Posterior cingulate gyrus (tissue), 11 donors: ENCODE results near the gene LYZL1.
"Not testable (repeated sequence)": the region's sequence is repeated elsewhere in the genome, so short reads cannot be mapped to it uniquely, and the experiment has no call there.

Experiments used
- DNase-seq, 10 donors: peaks; one replicate each; pipeline versions ENCODE4 v3.0.0 to v3.0.0-alpha.2; 2020 to 2021; ENCODE audit warnings: mixed read lengths in 3 of 10
- intact Hi-C: fragments of 100-400 bp; cut with DNase I; formaldehyde crosslinking; loops from one replicate; pipeline ENCODE4 v1.15.1; 2023

Gene LYZL1

DNA sequence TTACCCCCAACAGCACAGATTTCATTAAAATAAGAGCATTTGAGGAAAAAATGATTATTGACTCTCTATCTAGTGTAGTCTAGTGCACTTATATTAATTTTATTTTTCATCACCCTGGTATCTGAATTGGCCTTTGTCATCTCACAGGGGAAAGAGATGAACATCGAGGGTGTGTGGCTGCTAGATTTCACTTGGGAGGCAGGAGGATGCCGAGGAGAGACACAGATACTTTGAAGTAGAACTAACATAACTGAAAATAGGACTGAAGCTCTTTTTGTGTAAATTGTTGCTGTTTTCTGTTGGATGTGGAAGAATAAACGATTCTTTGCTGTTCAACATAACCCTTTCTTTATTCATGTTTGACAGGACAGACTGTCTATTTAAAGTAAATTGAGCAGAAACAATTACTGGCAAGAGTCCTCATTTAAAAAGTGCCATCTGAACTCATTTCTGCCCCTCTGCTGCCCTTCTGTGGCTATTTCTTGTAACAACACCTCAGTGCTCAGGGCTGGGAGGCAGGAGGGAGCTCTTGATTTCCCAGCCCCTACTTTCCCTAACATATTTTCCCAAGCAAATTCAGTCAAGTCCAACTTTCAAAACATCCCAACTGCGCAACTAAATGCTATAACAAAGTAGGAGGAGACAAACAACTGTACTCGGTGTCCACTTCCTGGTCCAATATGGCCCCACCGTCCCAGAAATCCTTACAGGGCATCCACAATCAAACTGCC, 15.6 kb downstream of the LYZL1 start:
- peak in 9 of 10 donors; percentile 37 to 92 (median 69) for DNase-seq
- intact Hi-C loops = loop anchor here (2.0 to 10.0 kb wide), 3 partner anchors 62 to 680 kb away; no protein-coding TSS in a partner anchor

DNA sequence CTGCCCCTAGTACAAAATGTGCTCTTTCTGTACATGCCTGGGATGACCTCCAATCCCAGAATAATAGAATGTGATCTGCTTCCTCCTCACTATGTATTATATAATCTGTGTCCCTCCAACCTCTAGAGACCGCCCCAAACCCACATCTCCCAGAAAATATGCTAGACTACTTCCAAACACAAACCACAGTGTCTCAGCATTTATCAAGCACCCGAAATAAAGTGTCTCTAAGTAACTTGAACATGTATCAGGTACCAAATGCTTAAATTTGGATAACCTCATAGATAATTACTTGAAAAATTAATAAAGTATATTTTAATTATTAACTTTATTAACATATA, 16.1 kb downstream of the LYZL1 start:
- intact Hi-C loops = loop anchor here (2.0 to 10.0 kb wide), 3 partner anchors 63 to 680 kb away; no protein-coding TSS in a partner anchor
- DNase-seq = no peak

- DNase-seq = no peak
- intact Hi-C loops = loop anchor here (10.0 kb wide), 1 partner anchor 682 kb away; no protein-coding TSS in a partner anchor
Measured at GRCh38 chr10:29306688-29307087, 17.8 kb downstream of the LYZL1 start.

DNA sequence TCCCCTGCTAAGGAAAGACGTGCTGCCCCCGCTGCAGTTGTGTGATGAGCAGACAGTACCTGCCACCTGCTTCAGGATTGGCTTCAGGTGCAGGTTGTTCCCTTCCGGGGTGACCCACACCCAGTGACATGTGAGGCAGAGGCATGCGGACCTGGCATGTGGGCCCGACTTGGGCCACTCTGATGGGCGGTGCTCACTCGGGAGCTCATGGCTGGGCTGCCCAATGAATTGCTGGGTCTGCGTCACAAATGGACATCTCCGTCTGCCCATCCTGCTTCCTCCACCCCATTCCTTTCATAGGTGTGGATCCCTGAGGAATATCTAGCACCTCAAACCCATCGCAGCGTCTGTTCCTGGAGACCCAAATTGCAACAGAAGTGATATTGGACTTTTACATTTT, 19.3 kb downstream of the LYZL1 start:
- intact Hi-C loops = loop anchor here (10.0 kb wide), 1 partner anchor 683 kb away; no protein-coding TSS in a partner anchor
- peak in 1 of 10 donors; percentile 81 for DNase-seq

- no peak for DNase-seq
- intact Hi-C loops = loop anchor here (10.0 kb wide), 1 partner anchor 685 kb away; no protein-coding TSS in a partner anchor
Measured at GRCh38 chr10:29309465-29309864, 20.6 kb downstream of the LYZL1 start.

GRCh38 chr10:29310463-29310862, 21.6 kb downstream of the LYZL1 start:
- intact Hi-C loops = loop anchor here (10.0 kb wide), 1 partner anchor 176 kb away; no protein-coding TSS in a partner anchor
- not testable (repeated sequence) for DNase-seq

DNA sequence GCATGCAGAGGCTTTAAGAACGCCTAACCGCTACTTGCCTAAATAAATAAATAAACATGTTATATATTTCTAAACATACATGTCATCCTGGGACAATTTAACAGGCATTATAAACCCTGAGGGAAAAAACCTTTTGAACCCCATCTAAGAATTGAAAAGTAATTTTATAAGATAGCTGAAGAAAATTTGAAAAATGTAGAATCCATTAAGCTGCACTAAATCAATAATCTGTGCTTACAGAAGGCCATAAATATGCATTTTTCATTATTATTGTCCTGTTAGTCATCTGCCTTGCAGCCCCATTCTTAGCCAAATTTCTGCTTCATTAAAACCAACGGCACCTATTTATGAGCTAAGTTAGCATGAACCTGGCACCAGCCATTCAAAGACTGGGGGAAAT, 24.2 kb downstream of the LYZL1 start:
- DNase-seq = no peak
- intact Hi-C loops = loop anchor here (10.0 kb wide), 1 partner anchor 178 kb away; no protein-coding TSS in a partner anchor

- intact Hi-C loops = loop anchor here (10.0 kb wide), 1 partner anchor 180 kb away; no protein-coding TSS in a partner anchor
- no peak for DNase-seq
Measured at GRCh38 chr10:29314726-29315125, 25.9 kb downstream of the LYZL1 start.

- no peak for DNase-seq
- intact Hi-C loops = loop anchor here (10.0 kb wide), 1 partner anchor 181 kb away; no protein-coding TSS in a partner anchor
Measured at GRCh38 chr10:29315814-29316213, 26.9 kb downstream of the LYZL1 start.

DNA sequence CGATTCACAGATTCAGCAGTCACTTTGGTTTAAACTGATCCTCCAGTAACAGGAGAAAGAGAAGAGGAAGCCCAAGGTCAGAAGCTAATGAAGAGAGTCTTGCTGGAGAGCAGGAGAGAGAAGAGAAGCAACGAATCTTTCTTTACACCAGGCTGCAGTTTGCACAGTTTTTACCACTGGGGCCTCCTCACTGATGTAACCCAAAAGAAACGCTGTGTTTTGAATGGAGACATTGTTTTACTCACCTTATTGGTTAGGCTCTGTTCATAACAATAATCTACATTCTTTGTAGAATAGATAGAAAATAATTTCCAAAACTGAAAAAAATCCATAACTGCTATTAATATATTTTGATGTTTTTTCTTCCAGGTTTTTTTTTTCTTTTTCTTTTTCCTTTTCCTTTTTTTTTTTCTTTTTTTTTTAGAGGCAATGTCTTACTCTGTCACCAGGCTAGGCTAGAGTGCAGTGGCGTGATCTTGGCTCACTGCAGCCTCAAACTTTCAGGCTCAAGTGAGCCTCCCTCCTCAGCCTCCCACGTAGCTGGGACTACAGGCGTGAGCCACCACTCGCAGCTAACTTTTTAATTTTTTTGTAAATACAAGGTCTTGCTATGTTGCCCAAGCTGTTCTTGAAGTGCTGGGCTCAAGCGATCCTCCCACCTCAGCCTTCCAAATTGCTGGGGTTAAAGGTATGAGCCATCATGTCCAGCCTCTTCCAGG, 27.6 kb downstream of the LYZL1 start:
- intact Hi-C loops = loop anchor here (10.0 kb wide), 1 partner anchor 182 kb away; no protein-coding TSS in a partner anchor
- DNase-seq = no peak

DNA sequence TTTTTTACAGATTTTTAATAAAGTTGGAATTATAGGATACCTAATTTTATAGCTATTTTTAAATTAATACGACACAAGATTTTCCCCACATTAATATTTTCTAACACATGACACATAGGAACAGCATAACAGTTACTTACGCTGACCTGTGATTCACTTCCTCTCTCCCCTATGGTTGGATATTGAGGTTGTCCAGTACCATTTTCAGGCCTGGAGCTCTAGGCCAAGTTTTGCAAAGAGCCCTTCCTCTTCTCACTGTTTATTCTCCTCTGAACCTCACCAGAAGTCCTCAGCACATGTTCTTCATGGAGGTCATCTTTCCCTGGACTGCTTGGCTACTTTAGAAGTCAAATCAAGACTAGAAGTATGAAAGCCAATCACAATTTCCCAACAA, 28.2 kb downstream of the LYZL1 start:
- intact Hi-C loops = loop anchor here (10.0 kb wide), 1 partner anchor 182 kb away; no protein-coding TSS in a partner anchor
- DNase-seq = no peak

- no peak for DNase-seq
- intact Hi-C loops = loop anchor here (10.0 kb wide), 1 partner anchor 183 kb away; no protein-coding TSS in a partner anchor
Measured at GRCh38 chr10:29317423-29318021, 28.7 kb downstream of the LYZL1 start.

DNA sequence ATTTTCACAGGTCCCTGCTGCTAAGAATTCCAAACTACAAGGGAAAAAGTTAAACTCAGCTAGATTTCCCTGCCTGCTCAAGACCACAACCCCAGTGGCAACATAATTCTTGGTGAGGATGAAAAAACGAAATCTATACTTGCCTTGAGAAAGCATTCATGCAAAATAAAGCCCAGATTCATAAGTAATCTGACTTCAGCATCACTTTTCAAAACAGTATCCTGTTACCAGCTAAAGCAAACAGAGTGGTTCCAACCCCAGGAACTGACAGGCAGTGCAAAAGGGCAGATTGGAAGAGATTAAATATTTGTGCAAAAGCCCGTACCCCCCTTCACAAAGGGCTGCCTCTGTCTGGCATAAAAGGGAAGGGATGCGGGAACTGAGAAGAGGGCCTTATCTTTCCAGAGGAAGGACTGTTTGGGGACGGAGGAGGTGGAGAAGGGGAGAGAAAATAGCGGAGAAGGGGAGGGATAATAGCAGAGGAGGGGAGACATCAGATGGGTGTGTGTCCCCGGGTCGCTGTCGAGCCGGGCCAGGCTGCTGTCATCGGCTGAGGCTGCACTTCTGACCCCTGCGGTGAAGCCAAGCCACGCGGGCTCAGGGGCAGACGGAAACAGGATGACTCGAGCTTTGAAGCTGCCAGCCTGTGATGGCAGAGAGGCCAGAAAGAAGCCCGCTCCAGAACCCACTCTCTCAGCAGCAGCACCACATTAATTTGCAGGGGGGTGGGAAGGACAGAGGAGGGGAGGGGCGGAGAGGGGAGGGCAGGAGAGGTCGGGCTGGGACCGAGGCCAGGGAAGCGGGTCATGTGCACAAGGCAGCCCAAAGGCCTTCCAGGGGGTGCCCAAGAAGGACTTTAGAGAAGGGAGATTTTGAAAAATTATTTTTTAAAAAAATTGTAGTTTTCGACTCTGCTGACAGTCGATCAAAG, 29.5 kb downstream of the LYZL1 start:
- intact Hi-C loops = loop anchor here (10.0 kb wide), 1 partner anchor 184 kb away; no protein-coding TSS in a partner anchor
- peak in 4 of 10 donors; percentile 22 to 76 (median 50) for DNase-seq

GRCh38 chr10:29319205-29319781, 30.4 kb downstream of the LYZL1 start:
- no peak for DNase-seq
- intact Hi-C loops = loop anchor here (10.0 kb wide), 1 partner anchor 184 kb away; no protein-coding TSS in a partner anchor

DNA sequence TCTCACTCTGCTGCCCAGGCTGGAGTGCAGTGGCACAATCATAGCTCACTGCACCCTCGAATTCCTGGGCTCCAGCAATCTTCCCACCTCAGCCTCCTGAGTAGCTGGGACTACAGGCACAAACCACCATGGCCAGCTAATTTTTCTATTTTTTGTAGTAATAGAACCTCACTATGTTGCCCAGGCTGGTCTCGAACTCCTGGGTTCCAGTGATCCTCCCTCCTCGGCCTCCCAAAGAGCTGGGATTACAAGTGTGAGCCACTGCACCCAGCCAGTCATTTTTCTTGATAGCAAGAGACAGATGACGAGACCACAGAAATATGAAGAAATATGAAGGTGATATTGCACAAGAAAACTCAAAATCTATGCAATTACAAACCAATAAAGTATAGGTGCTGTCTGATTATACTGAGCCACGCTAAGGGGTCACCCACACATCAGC, 31.8 kb downstream of the LYZL1 start:
- DNase-seq = not testable (repeated sequence)

GRCh38 chr10:29321656-29322055, 32.8 kb downstream of the LYZL1 start:
- DNase-seq = no peak
- intact Hi-C loops = no loop called here

More for the DNA sequence above, 31.8 kb downstream of the LYZL1 start:
- intact Hi-C loops = not testable (repeated sequence)

GRCh38 chr10:29322918-29323317, 34.0 kb downstream of the LYZL1 start:
- intact Hi-C loops = no loop called here
- DNase-seq = no peak

GRCh38 chr10:29323367-29323766, 34.5 kb downstream of the LYZL1 start:
- no peak for DNase-seq
- intact Hi-C loops = no loop called here
